Nephron progenitor cell (in vitro differentiated cells): ENCODE results near the gene ALOX15.
"Not testable (repeated sequence)": the region's sequence is repeated elsewhere in the genome, so short reads cannot be mapped to it uniquely, and the experiment has no call there.

Experiments used
- DNase-seq: peaks from one replicate; pipeline ENCODE4 v3.0.0; 2021
- H3K27ac Mint-ChIP-seq: 2 replicates; pipeline ENCODE4 v1.8.0; 2021; ENCODE audit warnings: mild to moderate bottlenecking, moderate library complexity, mixed read lengths
- H3K27me3 Mint-ChIP-seq: 2 replicates; pipeline ENCODE4 v1.8.0; 2021; ENCODE audit warnings: mild to moderate bottlenecking, low read depth, mixed read lengths; ENCODE audit not compliant: poor library complexity
- H3K36me3 Mint-ChIP-seq: 2 replicates; pipeline ENCODE4 v1.8.0; 2021; ENCODE audit warnings: low read depth, mixed read lengths
- H3K4me1 Mint-ChIP-seq: 2 replicates; pipeline ENCODE4 v1.8.0; 2021; ENCODE audit warnings: mixed read lengths
- H3K4me3 Mint-ChIP-seq: 2 replicates; pipeline ENCODE4 v1.8.0; 2021; ENCODE audit warnings: mild to moderate bottlenecking, moderate library complexity, mixed read lengths
- H3K9me3 Mint-ChIP-seq: 2 replicates; pipeline ENCODE4 v1.8.0; 2021; ENCODE audit warnings: mild to moderate bottlenecking, moderate library complexity, mixed read lengths
- CTCF ChIP-seq: fragments of 200-600 bp; sonication (generic); IDR thresholded peaks from 2 replicates; pipeline ENCODE4 v1.5.0; 2021; ENCODE audit warnings: antibody characterized with exemption

ALOX15 gene

GRCh38 chr17:4643676-4644075, 2.2 kb upstream of the ALOX15 start:
- Mint-ChIP-seq H3K4me3 (no peak overlapping the region), H3K27me3 (peaks cover 92% of the 10 kb centered on the region), H3K4me1 (peaks cover 37% of the 10 kb centered on the region), H3K27ac (no peak overlapping the region), H3K9me3 (peaks cover 12% of the 10 kb centered on the region), H3K36me3 (no peaks in the 10 kb centered on the region)
- DNase-seq: no peak
- no peak for TF ChIP-seq CTCF

- Mint-ChIP-seq H3K9me3 (peaks cover 12% of the 10 kb centered on the region), H3K4me1 (peaks cover 29% of the 10 kb centered on the region), H3K27me3 (peaks cover 95% of the 10 kb centered on the region), H3K4me3 (peak overlapping the region; percentile 55), H3K36me3 (no peaks in the 10 kb centered on the region), H3K27ac (no peak overlapping the region)
- DNase-seq: no peak
- no peak for TF ChIP-seq CTCF
Observed at GRCh38 chr17:4642286-4642685, 808 bp upstream of the ALOX15 start.

- not testable (repeated sequence) for H3K9me3 Mint-ChIP-seq, H3K27ac Mint-ChIP-seq, H3K36me3 Mint-ChIP-seq
- H3K4me3 Mint-ChIP-seq: peak overlapping the region; percentile 77
- H3K27me3 Mint-ChIP-seq: peaks cover 95% of the 10 kb centered on the region
- DNase-seq: peak; percentile 43
- H3K4me1 Mint-ChIP-seq: peaks cover 39% of the 10 kb centered on the region
Observed at GRCh38 chr17:4640569-4641188, 799 bp downstream of the ALOX15 start.

- peak; percentile 73 for DNase-seq
- Mint-ChIP-seq H3K4me1 (peaks cover 48% of the 10 kb centered on the region), H3K27me3 (peaks cover 95% of the 10 kb centered on the region), H3K4me3 (peak overlapping the region; percentile 61)
- H3K9me3 Mint-ChIP-seq, H3K27ac Mint-ChIP-seq, H3K36me3 Mint-ChIP-seq: not testable (repeated sequence)
Observed at GRCh38 chr17:4639301-4640059, 2.0 kb downstream of the ALOX15 start.

GRCh38 chr17:4638766-4639165, 2.7 kb downstream of the ALOX15 start:
- not testable (repeated sequence) for H3K36me3 Mint-ChIP-seq, H3K9me3 Mint-ChIP-seq, DNase-seq, H3K27ac Mint-ChIP-seq
- peaks cover 95% of the 10 kb centered on the region for H3K27me3 Mint-ChIP-seq
- H3K4me1 Mint-ChIP-seq: peaks cover 48% of the 10 kb centered on the region
- peak overlapping the region; percentile 61 for H3K4me3 Mint-ChIP-seq

GRCh38 chr17:4636474-4637100, 4.9 kb downstream of the ALOX15 start:
- Mint-ChIP-seq H3K4me3 (no peak overlapping the region), H3K4me1 (peaks cover 57% of the 10 kb centered on the region), H3K36me3 (no peaks in the 10 kb centered on the region), H3K27ac (no peak overlapping the region), H3K27me3 (peaks cover 86% of the 10 kb centered on the region), H3K9me3 (peaks cover 5% of the 10 kb centered on the region)
- DNase-seq: no peak
- TF ChIP-seq CTCF: no peak

GRCh38 chr17:4635823-4636375, 5.6 kb downstream of the ALOX15 start:
- Mint-ChIP-seq H3K27me3 (peaks cover 80% of the 10 kb centered on the region), H3K27ac (no peak overlapping the region)

More at GRCh38 chr17:4635823-4636375, 5.6 kb downstream of the ALOX15 start:
- TF ChIP-seq CTCF: no peak
- H3K4me1 Mint-ChIP-seq: peaks cover 52% of the 10 kb centered on the region
- no peak for DNase-seq
- no peak overlapping the region for H3K4me3 Mint-ChIP-seq
- peaks cover 5% of the 10 kb centered on the region for H3K9me3 Mint-ChIP-seq
- no peaks in the 10 kb centered on the region for H3K36me3 Mint-ChIP-seq
